GM23338 (cell line): Measurements from ENCODE around the gene SUGP1. TPM values are rescaled to one million over a fixed set of nuclear protein-coding genes. Genes with fewer than 3 reads are reported as not detected.

Experiments used
- ATAC-seq: fragments of 200-7000 bp; cut with Tn5 transposase; 3 replicates; pipeline ENCODE4 v1.9.1; 2020
- DNase-seq: peaks from one replicate; pipeline ENCODE4 v3.0.0-alpha.2; 2015; ENCODE audit warnings: low spot score
- H2AFZ ChIP-seq: fragments of 200-600 bp; sonication (generic); 2 replicates; pipeline ENCODE4 v1.8.0; 2016; ENCODE audit warnings: antibody characterized with exemption, mild to moderate bottlenecking, moderate library complexity
- H3F3A ChIP-seq: fragments of 200-600 bp; sonication (generic); replicated peaks from 2 replicates; pipeline ENCODE4 v1.8.0; 2017; ENCODE audit warnings: antibody characterized with exemption, mixed run types, low read depth
- H3K27ac ChIP-seq: fragments of 200-600 bp; sonication (generic); 2 replicates; pipeline ENCODE4 v1.6.1; 2016; ENCODE audit warnings: low read depth
- H3K27me3 ChIP-seq: fragments of 200-600 bp; sonication (generic); 2 replicates; pipeline ENCODE4 v1.8.0; 2016; ENCODE audit warnings: mild to moderate bottlenecking, mixed run types, moderate library complexity; ENCODE audit not compliant: insufficient read depth
- H3K36me3 ChIP-seq: fragments of 200-600 bp; sonication (generic); 2 replicates; pipeline ENCODE4 v1.8.0; 2016; ENCODE audit warnings: mild to moderate bottlenecking; ENCODE audit not compliant: insufficient read depth
- H3K4me1 ChIP-seq: fragments of 200-600 bp; sonication (generic); 2 replicates; pipeline ENCODE4 v1.8.0; 2016; ENCODE audit warnings: mild to moderate bottlenecking, moderate library complexity; ENCODE audit not compliant: insufficient read depth
- H3K4me2 ChIP-seq: fragments of 200-600 bp; sonication (generic); 2 replicates; pipeline ENCODE4 v1.7.1; 2017; ENCODE audit warnings: mixed run types
- H3K4me3 ChIP-seq: fragments of 200-600 bp; sonication (generic); 2 replicates; pipeline ENCODE4 v1.6.1; 2016; ENCODE audit warnings: mixed run types
- H3K79me2 ChIP-seq: fragments of 200-600 bp; sonication (generic); replicated peaks from 2 replicates; pipeline ENCODE4 v1.8.0; 2017; ENCODE audit warnings: mild to moderate bottlenecking; ENCODE audit not compliant: insufficient read depth
- H3K9me2 ChIP-seq: fragments of 200-600 bp; sonication (generic); 2 replicates; pipeline ENCODE4 v1.8.0; 2017; ENCODE audit not compliant: insufficient read depth
- H4K20me1 ChIP-seq: fragments of 200-600 bp; sonication (generic); replicated peaks from 2 replicates; pipeline ENCODE4 v1.8.0; 2017; ENCODE audit warnings: mild to moderate bottlenecking; ENCODE audit not compliant: insufficient read depth
- H3K27ac Mint-ChIP-seq: 2 replicates; pipeline ENCODE4 v1.8.0; 2020; ENCODE audit warnings: inconsistent platforms, mild to moderate bottlenecking, moderate library complexity, mixed read lengths
- H3K27me3 Mint-ChIP-seq: 3 replicates; pipeline ENCODE4 v1.8.0; 2022; ENCODE audit warnings: low read depth, mild to moderate bottlenecking, moderate library complexity, mixed read lengths, inconsistent platforms; ENCODE audit not compliant: insufficient read depth, poor library complexity
- H3K36me3 Mint-ChIP-seq: 3 replicates; pipeline ENCODE4 v1.8.0; 2021; ENCODE audit warnings: low read depth, mild to moderate bottlenecking, inconsistent platforms, moderate library complexity, mixed read lengths
- H3K4me1 Mint-ChIP-seq: 3 replicates; pipeline ENCODE4 v1.8.0; 2020; ENCODE audit warnings: mild to moderate bottlenecking, inconsistent platforms, mixed read lengths
- H3K4me3 Mint-ChIP-seq: 3 replicates; pipeline ENCODE4 v1.8.0; 2021; ENCODE audit warnings: moderate library complexity, mild to moderate bottlenecking, inconsistent platforms, mixed read lengths
- H3K9me3 Mint-ChIP-seq: 3 replicates; pipeline ENCODE4 v1.8.0; 2020; ENCODE audit warnings: moderate library complexity, mild to moderate bottlenecking, inconsistent platforms, mixed read lengths
- CREB1 ChIP-seq: fragments of 250-450 bp; sonication (Bioruptor Pico); IDR thresholded peaks from 2 replicates; pipeline ENCODE4 v1.5.0; 2020; ENCODE audit warnings: low read depth, mild to moderate bottlenecking, moderate library complexity
- EZH2 ChIP-seq: fragments of 200-600 bp; sonication (generic); IDR thresholded peaks from one replicate; pipeline ENCODE4 v1.8.0; 2017; ENCODE audit warnings: antibody characterized with exemption, mild to moderate bottlenecking, low read depth; ENCODE audit not compliant: unreplicated experiment
- EZH2phosphoT487 ChIP-seq: fragments of 200-600 bp; sonication (generic); IDR thresholded peaks from one replicate; pipeline ENCODE4 v1.8.1; 2018; ENCODE audit warnings: antibody characterized with exemption; ENCODE audit not compliant: unreplicated experiment
- JUNB ChIP-seq: IDR thresholded peaks from one replicate; pipeline ENCODE4 v1.6.1; 2016; ENCODE audit warnings: antibody characterized with exemption; ENCODE audit not compliant: unreplicated experiment
- NANOG ChIP-seq: IDR thresholded peaks from 2 replicates; pipeline ENCODE4 v1.6.1; 2016; ENCODE audit warnings: antibody characterized with exemption, borderline replicate concordance
- POLR2AphosphoS5 ChIP-seq: IDR thresholded peaks from 2 replicates; pipeline ENCODE4 v1.6.1; 2016; ENCODE audit warnings: antibody characterized with exemption, low read depth
- ZNF331 ChIP-seq: fragments of 250-450 bp; sonication (Bioruptor Pico); IDR thresholded peaks from 2 replicates; pipeline ENCODE4 v1.5.0; 2020; ENCODE audit warnings: low read depth, mild to moderate bottlenecking, moderate library complexity
- polyA plus RNA-seq: library from polyadenylated mRNA; unstranded; fragments of >200 nt; fragmentation: Nextera tagmentation; extraction: Ambion mirVana; gene quantifications from 2 replicates; pipeline ENCODE4 v1.2.1, GENCODE V29; 2016
- total RNA-seq: library from RNA; depleted of rRNA; stranded (reverse); fragments of >200 nt; shearing (Covaris generic); gene quantifications from 2 replicates; pipeline ENCODE4 v1.2.3, GENCODE V29; 2014
- TF ChIP-seq, protein P1 (sequence below): fragments of 250-450 bp; sonication (Bioruptor Pico); IDR thresholded peaks from 2 replicates; pipeline ENCODE4 v1.5.0; 2020; ENCODE audit warnings: mild to moderate bottlenecking, moderate library complexity
- TF ChIP-seq, protein P2 (sequence below), 2 experiments: fragments of 200-600 bp in 1 of 2; sonication (generic) in 1 of 2; conservative IDR thresholded peaks; 2 replicates each; pipeline versions ENCODE4 v1.5.1 to v1.6.1; 2016 to 2017; ENCODE audit warnings: antibody characterized with exemption in 2 of 2, low read depth in 2 of 2, mild to moderate bottlenecking in 2 of 2, moderate library complexity in 1 of 2

Gene SUGP1
- total and polyA plus RNA-seq, 2 experiments from 2014 or later: 38.6 to 61.6 TPM

DNA sequence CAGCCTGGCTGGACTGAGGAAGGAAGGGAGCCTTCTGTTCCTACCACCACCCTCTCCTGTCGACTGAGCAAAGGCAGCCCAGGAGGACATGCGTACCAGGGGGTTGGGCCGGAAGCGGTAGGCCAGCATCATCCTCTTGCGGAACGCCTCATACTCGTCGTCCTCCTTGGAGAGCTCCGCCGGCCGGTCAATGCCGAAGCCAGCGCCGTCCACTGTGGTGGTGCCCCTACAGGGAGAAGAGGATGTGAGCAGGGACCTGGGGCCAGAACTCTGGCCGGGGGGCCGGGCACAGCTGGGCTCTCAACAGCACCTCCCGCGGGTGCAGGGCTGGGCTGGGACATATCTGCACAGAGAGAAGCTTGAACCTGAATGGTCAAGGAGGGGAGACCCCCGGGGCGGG lies 43.5 kb downstream of the SUGP1 start (continued):
- TF ChIP-seq, protein P1, sequence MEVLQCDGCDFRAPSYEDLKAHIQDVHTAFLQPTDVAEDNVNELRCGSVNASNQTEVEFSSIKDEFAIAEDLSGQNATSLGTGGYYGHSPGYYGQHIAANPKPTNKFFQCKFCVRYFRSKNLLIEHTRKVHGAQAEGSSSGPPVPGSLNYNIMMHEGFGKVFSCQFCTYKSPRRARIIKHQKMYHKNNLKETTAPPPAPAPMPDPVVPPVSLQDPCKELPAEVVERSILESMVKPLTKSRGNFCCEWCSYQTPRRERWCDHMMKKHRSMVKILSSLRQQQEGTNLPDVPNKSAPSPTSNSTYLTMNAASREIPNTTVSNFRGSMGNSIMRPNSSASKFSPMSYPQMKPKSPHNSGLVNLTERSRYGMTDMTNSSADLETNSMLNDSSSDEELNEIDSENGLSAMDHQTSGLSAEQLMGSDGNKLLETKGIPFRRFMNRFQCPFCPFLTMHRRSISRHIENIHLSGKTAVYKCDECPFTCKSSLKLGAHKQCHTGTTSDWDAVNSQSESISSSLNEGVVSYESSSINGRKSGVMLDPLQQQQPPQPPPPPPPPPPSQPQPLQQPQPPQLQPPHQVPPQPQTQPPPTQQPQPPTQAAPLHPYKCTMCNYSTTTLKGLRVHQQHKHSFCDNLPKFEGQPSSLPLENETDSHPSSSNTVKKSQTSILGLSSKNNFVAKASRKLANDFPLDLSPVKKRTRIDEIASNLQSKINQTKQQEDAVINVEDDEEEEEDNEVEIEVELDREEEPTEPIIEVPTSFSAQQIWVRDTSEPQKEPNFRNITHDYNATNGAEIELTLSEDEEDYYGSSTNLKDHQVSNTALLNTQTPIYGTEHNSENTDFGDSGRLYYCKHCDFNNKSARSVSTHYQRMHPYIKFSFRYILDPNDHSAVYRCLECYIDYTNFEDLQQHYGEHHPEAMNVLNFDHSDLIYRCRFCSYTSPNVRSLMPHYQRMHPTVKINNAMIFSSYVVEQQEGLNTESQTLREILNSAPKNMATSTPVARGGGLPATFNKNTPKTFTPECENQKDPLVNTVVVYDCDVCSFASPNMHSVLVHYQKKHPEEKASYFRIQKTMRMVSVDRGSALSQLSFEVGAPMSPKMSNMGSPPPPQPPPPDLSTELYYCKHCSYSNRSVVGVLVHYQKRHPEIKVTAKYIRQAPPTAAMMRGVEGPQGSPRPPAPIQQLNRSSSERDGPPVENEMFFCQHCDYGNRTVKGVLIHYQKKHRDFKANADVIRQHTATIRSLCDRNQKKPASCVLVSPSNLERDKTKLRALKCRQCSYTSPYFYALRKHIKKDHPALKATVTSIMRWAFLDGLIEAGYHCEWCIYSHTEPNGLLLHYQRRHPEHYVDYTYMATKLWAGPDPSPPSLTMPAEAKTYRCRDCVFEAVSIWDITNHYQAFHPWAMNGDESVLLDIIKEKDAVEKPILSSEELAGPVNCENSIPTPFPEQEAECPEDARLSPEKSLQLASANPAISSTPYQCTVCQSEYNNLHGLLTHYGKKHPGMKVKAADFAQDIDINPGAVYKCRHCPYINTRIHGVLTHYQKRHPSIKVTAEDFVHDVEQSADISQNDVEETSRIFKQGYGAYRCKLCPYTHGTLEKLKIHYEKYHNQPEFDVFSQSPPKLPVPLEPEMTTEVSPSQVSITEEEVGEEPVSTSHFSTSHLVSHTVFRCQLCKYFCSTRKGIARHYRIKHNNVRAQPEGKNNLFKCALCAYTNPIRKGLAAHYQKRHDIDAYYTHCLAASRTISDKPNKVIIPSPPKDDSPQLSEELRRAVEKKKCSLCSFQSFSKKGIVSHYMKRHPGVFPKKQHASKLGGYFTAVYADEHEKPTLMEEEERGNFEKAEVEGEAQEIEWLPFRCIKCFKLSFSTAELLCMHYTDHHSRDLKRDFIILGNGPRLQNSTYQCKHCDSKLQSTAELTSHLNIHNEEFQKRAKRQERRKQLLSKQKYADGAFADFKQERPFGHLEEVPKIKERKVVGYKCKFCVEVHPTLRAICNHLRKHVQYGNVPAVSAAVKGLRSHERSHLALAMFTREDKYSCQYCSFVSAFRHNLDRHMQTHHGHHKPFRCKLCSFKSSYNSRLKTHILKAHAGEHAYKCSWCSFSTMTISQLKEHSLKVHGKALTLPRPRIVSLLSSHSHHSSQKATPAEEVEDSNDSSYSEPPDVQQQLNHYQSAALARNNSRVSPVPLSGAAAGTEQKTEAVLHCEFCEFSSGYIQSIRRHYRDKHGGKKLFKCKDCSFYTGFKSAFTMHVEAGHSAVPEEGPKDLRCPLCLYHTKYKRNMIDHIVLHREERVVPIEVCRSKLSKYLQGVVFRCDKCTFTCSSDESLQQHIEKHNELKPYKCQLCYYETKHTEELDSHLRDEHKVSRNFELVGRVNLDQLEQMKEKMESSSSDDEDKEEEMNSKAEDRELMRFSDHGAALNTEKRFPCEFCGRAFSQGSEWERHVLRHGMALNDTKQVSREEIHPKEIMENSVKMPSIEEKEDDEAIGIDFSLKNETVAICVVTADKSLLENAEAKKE: no peak
- TF ChIP-seq JUNB (no peak), EZH2 (no peak), POLR2AphosphoS5 (no peak), ZNF331 (CRISPR knock-in tag) (no peak), CREB1 (CRISPR knock-in tag) (no peak), EZH2phosphoT487 (no peak), NANOG (no peak)
- TF ChIP-seq, protein P2, sequence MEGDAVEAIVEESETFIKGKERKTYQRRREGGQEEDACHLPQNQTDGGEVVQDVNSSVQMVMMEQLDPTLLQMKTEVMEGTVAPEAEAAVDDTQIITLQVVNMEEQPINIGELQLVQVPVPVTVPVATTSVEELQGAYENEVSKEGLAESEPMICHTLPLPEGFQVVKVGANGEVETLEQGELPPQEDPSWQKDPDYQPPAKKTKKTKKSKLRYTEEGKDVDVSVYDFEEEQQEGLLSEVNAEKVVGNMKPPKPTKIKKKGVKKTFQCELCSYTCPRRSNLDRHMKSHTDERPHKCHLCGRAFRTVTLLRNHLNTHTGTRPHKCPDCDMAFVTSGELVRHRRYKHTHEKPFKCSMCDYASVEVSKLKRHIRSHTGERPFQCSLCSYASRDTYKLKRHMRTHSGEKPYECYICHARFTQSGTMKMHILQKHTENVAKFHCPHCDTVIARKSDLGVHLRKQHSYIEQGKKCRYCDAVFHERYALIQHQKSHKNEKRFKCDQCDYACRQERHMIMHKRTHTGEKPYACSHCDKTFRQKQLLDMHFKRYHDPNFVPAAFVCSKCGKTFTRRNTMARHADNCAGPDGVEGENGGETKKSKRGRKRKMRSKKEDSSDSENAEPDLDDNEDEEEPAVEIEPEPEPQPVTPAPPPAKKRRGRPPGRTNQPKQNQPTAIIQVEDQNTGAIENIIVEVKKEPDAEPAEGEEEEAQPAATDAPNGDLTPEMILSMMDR (conservative IDR thresholded peaks at IDR 0.05; ENCODE audit: low read depth in 2 of 2): no peak

- H3F3A ChIP-seq: peaks cover 8% of the 10 kb centered on the region; the same call in 1 of the 2 replicates
- no peak overlapping the region for H3K27ac Mint-ChIP-seq
- peaks cover 13% of the 10 kb centered on the region for H3K27me3 Mint-ChIP-seq
- no peak for DNase-seq
- no peak overlapping the region for H3K27ac ChIP-seq
- H3K79me2 ChIP-seq: no peaks in the 10 kb centered on the region
- no peak overlapping the region for H3K4me3 Mint-ChIP-seq
- no peaks in the 10 kb centered on the region for H3K9me2 ChIP-seq
- H2AFZ ChIP-seq: no peak overlapping the region
- H3K4me2 ChIP-seq: no peak overlapping the region
- no peak overlapping the region for H3K4me3 ChIP-seq
- H3K36me3 ChIP-seq: peaks cover 6% of the 10 kb centered on the region; the same call in 1 of the 2 replicates
- H3K27me3 ChIP-seq: no peaks in the 10 kb centered on the region
- ATAC-seq: no peak
- H3K4me1 ChIP-seq: peaks cover 8% of the 10 kb centered on the region; the same call in 1 of the 2 replicates
- H4K20me1 ChIP-seq: no peaks in the 10 kb centered on the region
- peaks cover 16% of the 10 kb centered on the region for H3K36me3 Mint-ChIP-seq
- H3K9me3 Mint-ChIP-seq: no peaks in the 10 kb centered on the region
- peaks cover 9% of the 10 kb centered on the region for H3K4me1 Mint-ChIP-seq
- TF ChIP-seq NANOG (no peak), JUNB (no peak)
- TF ChIP-seq, protein P1: no peak
Measured at GRCh38 chr19:19276386-19276785, 43.9 kb downstream of the SUGP1 start.
